IMR-90 (cell line): ENCODE measurements around the gene PRKCSH. TPM values are rescaled to one million over a fixed set of nuclear protein-coding genes. Genes with fewer than 3 reads are reported as not detected.

Experiments used
- ATAC-seq: fragments of 200-7000 bp; cut with Tn5 transposase; 2 replicates; pipeline ENCODE4 v1.9.1; 2020; ENCODE audit warnings: low read depth, mild to moderate bottlenecking, moderate library complexity
- BruUV-seq: library from RNA; stranded (reverse); fragments of 400-500 nt; replicated peaks from 2 replicates; lab custom pipeline; 2021; lab: Mats Ljungman, UMichigan
- CTCF ChIA-PET: fragments of 300-600 bp; formaldehyde crosslinking; extraction: SDS; loops from one replicate; lab custom pipeline; 2021; ENCODE audit warnings: antibody characterized with exemption; lab: Yijun Ruan, JAX
- POLR2A ChIA-PET: fragments of 300-600 bp; sonication (Branson Sonifier 250); formaldehyde crosslinking; loops from one replicate; lab custom pipeline; 2022; ENCODE audit warnings: antibody characterized with exemption; ENCODE audit not compliant: unreplicated experiment; lab: Charles Lee
- DNase-seq: peaks from one replicate; pipeline ENCODE4 v3.0.0; 2013
- H2AFZ ChIP-seq: replicated peaks from 2 replicates; pipeline ENCODE3; 2013; ENCODE audit warnings: low read length, mild to moderate bottlenecking; ENCODE audit not compliant: poor library complexity
- H2AK5ac ChIP-seq: 2 replicates; pipeline ENCODE4 v1.6.1; 2013; ENCODE audit warnings: low read depth, low read length, inconsistent platforms
- H2AK9ac ChIP-seq: replicated peaks from 2 replicates; pipeline ENCODE3; 2013; ENCODE audit warnings: mild to moderate bottlenecking, low read depth, low read length, moderate library complexity; ENCODE audit not compliant: poor library complexity
- H2BK120ac ChIP-seq: 2 replicates; pipeline ENCODE4 v1.6.1; 2013; ENCODE audit warnings: low read depth, low read length, inconsistent platforms
- H2BK15ac ChIP-seq: 3 replicates; pipeline ENCODE4 v1.6.1; 2013; ENCODE audit warnings: low read depth, low read length, inconsistent platforms
- H2BK20ac ChIP-seq: 2 replicates; pipeline ENCODE4 v1.6.1; 2013; ENCODE audit warnings: low read depth, mild to moderate bottlenecking, inconsistent platforms, low read length, moderate library complexity
- H2BK5ac ChIP-seq: 2 replicates; pipeline ENCODE4 v1.6.1; 2013; ENCODE audit warnings: mild to moderate bottlenecking, low read depth, low read length, inconsistent platforms; ENCODE audit not compliant: poor library complexity, severe bottlenecking
- H3K14ac ChIP-seq: replicated peaks from 2 replicates; pipeline ENCODE4 v1.6.1; 2013; ENCODE audit warnings: low read depth, low read length, inconsistent platforms
- H3K18ac ChIP-seq: 2 replicates; pipeline ENCODE4 v1.6.1; 2013; ENCODE audit warnings: low read depth, low read length, control low read depth
- H3K23ac ChIP-seq: 2 replicates; pipeline ENCODE4 v1.6.1; 2013; ENCODE audit warnings: low read depth, low read length, inconsistent platforms
- H3K27ac ChIP-seq: 2 replicates; pipeline ENCODE4 v1.5.1; 2013; ENCODE audit warnings: mild to moderate bottlenecking, control low read depth, low read length; ENCODE audit not compliant: insufficient read depth
- H3K27me3 ChIP-seq: 2 replicates; pipeline ENCODE4 v1.6.1; 2013; ENCODE audit warnings: low read length; ENCODE audit not compliant: control insufficient read depth, insufficient read depth
- H3K36me3 ChIP-seq: 2 replicates; pipeline ENCODE4 v1.6.1; 2013; ENCODE audit warnings: low read length, mixed read lengths; ENCODE audit not compliant: control insufficient read depth, insufficient read depth
- H3K4ac ChIP-seq: 2 replicates; pipeline ENCODE4 v1.6.1; 2013; ENCODE audit warnings: low read depth, low read length, inconsistent platforms
- H3K4me1 ChIP-seq: 2 replicates; pipeline ENCODE4 v1.6.1; 2013; ENCODE audit warnings: low read length, mixed read lengths; ENCODE audit not compliant: control insufficient read depth, insufficient read depth
- H3K4me2 ChIP-seq: 2 replicates; pipeline ENCODE4 v1.6.1; 2013; ENCODE audit warnings: low read depth, mild to moderate bottlenecking, control low read depth, low read length, moderate library complexity
- H3K4me3 ChIP-seq: 2 replicates; pipeline ENCODE4 v1.5.1; 2013; ENCODE audit warnings: low read depth, mild to moderate bottlenecking, control low read depth, low read length, moderate library complexity; ENCODE audit not compliant: insufficient read depth
- H3K56ac ChIP-seq: 2 replicates; pipeline ENCODE4 v1.6.1; 2013; ENCODE audit warnings: low read length, inconsistent platforms; ENCODE audit not compliant: insufficient read depth; ENCODE audit errors: extremely low read depth
- H3K79me1 ChIP-seq, 2 experiments: 2 replicates each; pipeline ENCODE4 v1.6.1; 2013; ENCODE audit warnings: low read length in 2 of 2, inconsistent platforms in 1 of 2, low read depth in 1 of 2
- H3K9ac ChIP-seq: 2 replicates; pipeline ENCODE4 v1.6.1; 2013; ENCODE audit warnings: low read depth, low read length, control low read depth
- H3K9me1 ChIP-seq: 2 replicates; pipeline ENCODE4 v1.6.1; 2013; ENCODE audit warnings: low read length, inconsistent platforms; ENCODE audit not compliant: insufficient read depth
- H3K9me3 ChIP-seq: 2 replicates; pipeline ENCODE4 v1.6.1; 2013; ENCODE audit warnings: low read length; ENCODE audit not compliant: control insufficient read depth, insufficient read depth
- H4K20me1 ChIP-seq: 2 replicates; pipeline ENCODE4 v1.6.1; 2013; ENCODE audit warnings: low read length, inconsistent platforms; ENCODE audit not compliant: insufficient read depth
- H4K5ac ChIP-seq: 2 replicates; pipeline ENCODE4 v1.6.1; 2013; ENCODE audit warnings: mild to moderate bottlenecking, low read depth, low read length, control low read depth
- H4K8ac ChIP-seq, 2 experiments: 2 replicates each; pipeline ENCODE4 v1.6.1; 2013; ENCODE audit warnings: low read depth in 2 of 2, low read length in 2 of 2, control low read depth in 1 of 2, inconsistent platforms in 1 of 2
- H4K91ac ChIP-seq: 2 replicates; pipeline ENCODE4 v1.6.1; 2013; ENCODE audit warnings: low read depth, low read length, inconsistent platforms; ENCODE audit not compliant: insufficient read depth
- CHD1 ChIP-seq: IDR thresholded peaks from 2 replicates; pipeline ENCODE4 v1.6.1; 2012; ENCODE audit warnings: low read depth, low read length, improper control_type of control experiment
- MAFK ChIP-seq: IDR thresholded peaks from 2 replicates; pipeline ENCODE4 v1.6.1; 2012; ENCODE audit warnings: low read depth, low read length, improper control_type of control experiment
- MAZ ChIP-seq: IDR thresholded peaks from 2 replicates; pipeline ENCODE4 v1.6.1; 2012; ENCODE audit warnings: low read depth, mild to moderate bottlenecking, low read length, improper control_type of control experiment, moderate library complexity, borderline replicate concordance
- NFE2L2 ChIP-seq: fragments of 150-350 bp; IDR thresholded peaks from 2 replicates; pipeline ENCODE4 v1.6.1; 2016; ENCODE audit warnings: low read depth, mild to moderate bottlenecking, low read length
- POLR2A ChIP-seq: IDR thresholded peaks from 2 replicates; pipeline ENCODE4 v1.6.1; 2012; ENCODE audit warnings: mild to moderate bottlenecking, low read depth, low read length
- RAD21 ChIP-seq: IDR thresholded peaks from 2 replicates; pipeline ENCODE4 v1.6.1; 2012; ENCODE audit warnings: low read length, improper control_type of control experiment
- SMC3 ChIP-seq: fragments of 150-350 bp; IDR thresholded peaks from 2 replicates; pipeline ENCODE4 v1.6.1; 2016; ENCODE audit warnings: low read depth, mild to moderate bottlenecking, antibody characterized with exemption, low read length, moderate library complexity
- WGBS, 2 experiments: methylation state at CpG; one replicate each; pipeline versions ENCODE4 v1.1.5 to v1.1.7; 2013; ENCODE audit warnings: missing lambda C conversion rate in 2 of 2; ENCODE audit not compliant: insufficient read length in 1 of 2; ENCODE audit errors: extremely low coverage in 2 of 2; 5-methylcytosine and 5-hydroxymethylcytosine counted together
- dilution Hi-C: fragments of 300-500 bp; cut with HindIII; formaldehyde crosslinking; loops from one replicate; pipeline ENCODE4 v1.14.3; 2018; ENCODE audit warnings: low sequenced_read_pairs; ENCODE audit not compliant: unreplicated experiment
- in situ Hi-C: fragments of 300-500 bp; cut with MboI; formaldehyde crosslinking; loops from 3 replicates; pipeline ENCODE4 v1.14.3; 2019; ENCODE audit warnings: low sequenced_read_pairs, inconsistent platforms, mixed read lengths
- intact Hi-C: fragments of 100-400 bp; cut with micrococcal nuclease; formaldehyde crosslinking; loops from 2 replicates; pipeline ENCODE4 v1.10.0; 2022
- polyA plus RNA-seq, 3 experiments: library from polyadenylated mRNA; depleted of rRNA; stranded (reverse); fragments of >200 nt; gene quantifications; 2 replicates each; pipeline ENCODE4 v1.2.3, GENCODE V29; 2012; ENCODE audit warnings: low replicate concordance in 1 of 3
- total RNA-seq: library from RNA; depleted of rRNA; stranded (reverse); fragments of >200 nt; gene quantifications from 2 replicates; pipeline ENCODE4 v1.2.3, GENCODE V29; 2012
- TF ChIP-seq, protein P1 (sequence below): fragments of 150-350 bp; IDR thresholded peaks from 2 replicates; pipeline ENCODE4 v1.6.1; 2016; ENCODE audit warnings: low read depth, mild to moderate bottlenecking, low read length, moderate library complexity, borderline replicate concordance
- TF ChIP-seq, protein P2 (sequence below): fragments of 150-350 bp; IDR thresholded peaks from 2 replicates; pipeline ENCODE4 v1.6.1; 2017; ENCODE audit warnings: mild to moderate bottlenecking, antibody characterized with exemption, low read length, low read depth
- TF ChIP-seq, protein P3 (sequence below): conservative IDR thresholded peaks from 2 replicates; pipeline ENCODE4 v1.5.1; 2012; ENCODE audit warnings: mild to moderate bottlenecking, low read depth, low read length, improper control_type of control experiment

PRKCSH gene
- total and polyA plus RNA-seq, 2 of the 4 experiments (the other 2 are of a cell fraction), result 36.0 to 252 TPM

DNA sequence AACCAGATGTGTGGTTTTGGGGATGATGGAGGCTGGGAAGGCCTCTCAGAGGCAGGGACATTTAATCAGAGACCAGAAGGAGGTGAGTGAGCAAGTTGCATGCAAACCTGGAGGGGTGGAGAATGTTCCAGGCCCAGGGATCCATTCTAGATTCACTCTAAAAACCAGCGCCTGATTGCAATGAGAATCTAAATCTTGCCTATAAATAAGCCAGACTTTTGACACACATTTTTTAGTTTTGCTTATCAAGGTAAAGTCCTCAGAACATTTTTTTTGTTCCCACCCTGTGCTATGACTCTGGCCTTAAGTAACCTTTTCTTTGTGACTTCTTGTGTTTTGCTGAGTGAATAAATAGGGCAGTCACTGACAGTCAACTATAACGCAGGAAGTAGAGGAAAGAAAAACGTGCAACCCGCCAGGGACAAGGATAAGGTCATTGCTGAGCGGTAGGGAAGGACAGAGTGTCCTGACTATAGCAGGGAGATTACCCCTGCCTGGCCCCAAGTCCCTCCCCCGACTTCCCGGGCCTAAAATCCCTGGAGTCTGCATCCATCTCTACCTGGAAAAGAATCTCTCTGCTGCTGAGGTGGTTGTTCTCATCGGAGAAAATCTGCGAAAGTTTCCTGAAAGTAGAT lies 30.7 kb upstream of the PRKCSH start:
- 20% methylated on average over 1 of the region's 9 CpGs; no CpG with 5 or more reads in 1 of the 2 experiments for WGBS, 2 experiments
- H3K14ac ChIP-seq, result no peak overlapping the region
- H3K27ac ChIP-seq, result no peak overlapping the region
- intact Hi-C loops (no loop called here), in situ Hi-C loops (no loop called here), dilution Hi-C loops (no loop called here)
- BruUV-seq, result no TSS peak
- no peak for TF ChIP-seq NFE2L2
- TF ChIP-seq CHD1, result no peak
- TF ChIP-seq MAZ, result no peak
- TF ChIP-seq MAFK, result no peak
- TF ChIP-seq, protein P1, sequence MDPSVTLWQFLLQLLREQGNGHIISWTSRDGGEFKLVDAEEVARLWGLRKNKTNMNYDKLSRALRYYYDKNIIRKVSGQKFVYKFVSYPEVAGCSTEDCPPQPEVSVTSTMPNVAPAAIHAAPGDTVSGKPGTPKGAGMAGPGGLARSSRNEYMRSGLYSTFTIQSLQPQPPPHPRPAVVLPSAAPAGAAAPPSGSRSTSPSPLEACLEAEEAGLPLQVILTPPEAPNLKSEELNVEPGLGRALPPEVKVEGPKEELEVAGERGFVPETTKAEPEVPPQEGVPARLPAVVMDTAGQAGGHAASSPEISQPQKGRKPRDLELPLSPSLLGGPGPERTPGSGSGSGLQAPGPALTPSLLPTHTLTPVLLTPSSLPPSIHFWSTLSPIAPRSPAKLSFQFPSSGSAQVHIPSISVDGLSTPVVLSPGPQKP, result no peak
- TF ChIP-seq, protein P2, sequence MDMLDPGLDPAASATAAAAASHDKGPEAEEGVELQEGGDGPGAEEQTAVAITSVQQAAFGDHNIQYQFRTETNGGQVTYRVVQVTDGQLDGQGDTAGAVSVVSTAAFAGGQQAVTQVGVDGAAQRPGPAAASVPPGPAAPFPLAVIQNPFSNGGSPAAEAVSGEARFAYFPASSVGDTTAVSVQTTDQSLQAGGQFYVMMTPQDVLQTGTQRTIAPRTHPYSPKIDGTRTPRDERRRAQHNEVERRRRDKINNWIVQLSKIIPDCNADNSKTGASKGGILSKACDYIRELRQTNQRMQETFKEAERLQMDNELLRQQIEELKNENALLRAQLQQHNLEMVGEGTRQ, result no peak
- no peak for TF ChIP-seq SMC3
- no peak for TF ChIP-seq RAD21
- TF ChIP-seq, protein P3, sequence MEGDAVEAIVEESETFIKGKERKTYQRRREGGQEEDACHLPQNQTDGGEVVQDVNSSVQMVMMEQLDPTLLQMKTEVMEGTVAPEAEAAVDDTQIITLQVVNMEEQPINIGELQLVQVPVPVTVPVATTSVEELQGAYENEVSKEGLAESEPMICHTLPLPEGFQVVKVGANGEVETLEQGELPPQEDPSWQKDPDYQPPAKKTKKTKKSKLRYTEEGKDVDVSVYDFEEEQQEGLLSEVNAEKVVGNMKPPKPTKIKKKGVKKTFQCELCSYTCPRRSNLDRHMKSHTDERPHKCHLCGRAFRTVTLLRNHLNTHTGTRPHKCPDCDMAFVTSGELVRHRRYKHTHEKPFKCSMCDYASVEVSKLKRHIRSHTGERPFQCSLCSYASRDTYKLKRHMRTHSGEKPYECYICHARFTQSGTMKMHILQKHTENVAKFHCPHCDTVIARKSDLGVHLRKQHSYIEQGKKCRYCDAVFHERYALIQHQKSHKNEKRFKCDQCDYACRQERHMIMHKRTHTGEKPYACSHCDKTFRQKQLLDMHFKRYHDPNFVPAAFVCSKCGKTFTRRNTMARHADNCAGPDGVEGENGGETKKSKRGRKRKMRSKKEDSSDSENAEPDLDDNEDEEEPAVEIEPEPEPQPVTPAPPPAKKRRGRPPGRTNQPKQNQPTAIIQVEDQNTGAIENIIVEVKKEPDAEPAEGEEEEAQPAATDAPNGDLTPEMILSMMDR, result no peak
- no peak for TF ChIP-seq POLR2A
- no peaks in the 10 kb centered on the region for H3K36me3 ChIP-seq
- no peak overlapping the region for H3K18ac ChIP-seq
- H3K9me1 ChIP-seq, result no peaks in the 10 kb centered on the region
- H4K5ac ChIP-seq, result no peak overlapping the region
- CTCF ChIA-PET, result interaction anchor here (1.1 kb wide), 1 partner anchor 24 kb away, joined by 3 read pairs; no protein-coding TSS in a partner anchor
- H2BK20ac ChIP-seq, result no peak overlapping the region
- no peak overlapping the region for H3K4ac ChIP-seq
- DNase-seq (no peak), ATAC-seq (no peak)
- H3K9me3 ChIP-seq, result no peaks in the 10 kb centered on the region
- no peak overlapping the region for H2BK5ac ChIP-seq
- no peak overlapping the region for H4K91ac ChIP-seq
- no peak overlapping the region for H2BK120ac ChIP-seq
- no peak overlapping the region for H3K4me2 ChIP-seq
- H4K20me1 ChIP-seq, result no peaks in the 10 kb centered on the region; the same call in 1 of the 2 replicates
- no peak overlapping the region for H3K56ac ChIP-seq
- no peaks in the 10 kb centered on the region for H3K4me1 ChIP-seq
- POLR2A ChIA-PET, result no interaction called here
- no peak overlapping the region for H4K8ac ChIP-seq
- H2AK9ac ChIP-seq, result no peak overlapping the region
- H3K9ac ChIP-seq, result no peak overlapping the region
- peaks cover 2% of the 10 kb centered on the region for H3K27me3 ChIP-seq
- H3K79me1 ChIP-seq, result no peaks in the 10 kb centered on the region
- H2AFZ ChIP-seq, result peak overlapping the region; percentile 63
- no peak overlapping the region for H3K23ac ChIP-seq
- H2BK15ac ChIP-seq, result no peak overlapping the region
- H2AK5ac ChIP-seq, result no peak overlapping the region
- H3K4me3 ChIP-seq, result no peak overlapping the region
